HG02623 (cell line): ENCODE measurements around the gene TNFRSF12A.
"Not testable (repeated sequence)": the region's sequence is repeated elsewhere in the genome, so short reads cannot be mapped to it uniquely, and the experiment has no call there.

Experiments
- ATAC-seq: cut with Tn5 transposase; IDR thresholded peaks from one replicate; pipeline ENCODE4 v1.9.1; 2021; ENCODE audit warnings: moderate library complexity; ENCODE audit not compliant: unreplicated experiment

Gene TNFRSF12A

DNA sequence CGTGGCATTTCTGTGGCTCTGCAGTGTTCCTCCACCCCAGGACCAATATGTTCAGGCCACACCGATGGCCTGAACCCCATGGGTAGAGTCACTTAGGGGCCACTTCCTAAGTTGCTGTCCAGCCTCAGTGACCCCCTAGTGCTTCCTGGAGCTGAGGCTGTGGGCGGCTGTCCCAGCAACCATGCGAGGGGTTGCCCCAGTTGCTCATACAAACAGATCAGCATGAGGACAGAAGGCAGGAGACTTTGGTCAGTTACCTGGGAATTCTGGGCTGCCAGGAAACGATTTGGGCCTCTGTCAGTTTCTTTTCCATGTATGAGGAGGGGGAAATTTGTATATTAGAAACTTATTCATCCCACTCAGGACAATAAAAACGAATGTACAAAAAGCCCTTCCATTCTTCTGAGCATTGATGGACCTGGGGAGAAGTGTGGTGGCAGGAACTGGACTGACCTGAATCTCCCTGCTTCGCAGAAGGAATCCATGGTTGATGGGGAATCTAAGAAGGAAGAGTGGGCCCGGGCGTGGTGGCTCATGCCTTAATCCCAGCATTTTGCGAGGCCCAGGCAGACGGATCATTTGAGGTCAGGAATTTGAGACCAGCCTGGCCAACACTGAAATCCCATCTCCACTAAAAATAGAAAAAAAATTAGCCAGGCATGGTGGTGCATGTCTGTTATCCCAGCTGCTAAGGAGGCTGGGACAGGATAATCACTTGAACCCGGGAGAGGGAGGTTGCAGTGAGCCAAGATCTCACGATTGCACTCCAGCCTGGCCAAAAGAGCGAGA, 40.4 kb downstream of the TNFRSF12A start:
- ATAC-seq, result no peak

DNA sequence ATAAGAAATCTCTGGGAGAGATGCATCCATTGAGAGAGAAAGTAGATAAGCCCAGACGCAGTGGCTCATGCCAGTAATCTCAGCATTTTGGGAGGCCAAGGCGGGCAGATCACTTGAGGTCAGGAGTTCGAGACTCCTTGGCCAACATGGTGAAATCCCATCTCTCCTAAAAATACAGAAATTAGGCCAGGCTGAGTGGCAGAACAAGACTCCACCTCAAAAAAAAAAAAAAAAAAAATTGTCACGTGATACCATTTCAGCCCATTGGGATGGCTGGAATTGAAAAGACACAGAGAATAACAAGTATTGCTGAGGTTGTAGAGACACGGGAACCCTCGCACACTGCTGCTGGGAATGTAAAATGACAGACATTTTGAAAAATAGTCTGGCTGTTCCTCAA, 42.4 kb downstream of the TNFRSF12A start:
- no peak for ATAC-seq

DNA sequence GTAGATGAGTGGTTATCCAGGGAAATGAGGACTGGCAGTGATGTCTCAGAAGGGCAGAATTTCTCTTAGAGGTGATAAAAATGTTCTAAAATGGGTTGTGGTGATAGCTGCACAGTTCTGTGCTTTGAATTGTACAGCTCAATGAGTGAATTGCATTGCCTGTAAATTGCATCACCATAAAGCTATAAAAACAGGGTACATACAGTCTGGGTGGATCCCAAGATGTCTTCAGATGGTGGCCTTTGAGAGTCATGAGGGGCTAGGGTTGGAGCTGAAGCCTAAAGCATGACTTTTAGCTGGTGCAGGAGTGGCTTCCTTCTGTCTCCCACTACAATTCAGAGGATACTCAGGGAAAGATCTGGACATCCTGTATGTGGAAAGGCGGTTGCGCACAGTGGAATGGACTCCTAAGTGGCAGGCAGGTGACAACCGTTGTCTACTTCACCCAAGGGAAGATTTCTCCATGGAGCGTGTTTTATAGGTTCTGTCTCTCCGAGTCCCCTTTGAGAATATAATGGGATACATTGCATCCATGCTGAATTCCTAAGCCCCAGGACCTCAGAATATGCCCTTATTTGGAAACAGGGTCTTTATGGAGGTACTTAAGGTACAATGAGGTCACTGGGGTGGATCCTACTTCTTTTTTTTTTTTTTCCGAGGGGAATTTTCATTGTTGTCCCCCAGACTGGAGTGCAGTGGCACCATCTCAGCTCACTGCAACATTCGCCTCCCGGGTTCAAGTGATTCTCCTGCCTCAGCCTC, 43.6 kb downstream of the TNFRSF12A start:
- no peak for ATAC-seq

DNA sequence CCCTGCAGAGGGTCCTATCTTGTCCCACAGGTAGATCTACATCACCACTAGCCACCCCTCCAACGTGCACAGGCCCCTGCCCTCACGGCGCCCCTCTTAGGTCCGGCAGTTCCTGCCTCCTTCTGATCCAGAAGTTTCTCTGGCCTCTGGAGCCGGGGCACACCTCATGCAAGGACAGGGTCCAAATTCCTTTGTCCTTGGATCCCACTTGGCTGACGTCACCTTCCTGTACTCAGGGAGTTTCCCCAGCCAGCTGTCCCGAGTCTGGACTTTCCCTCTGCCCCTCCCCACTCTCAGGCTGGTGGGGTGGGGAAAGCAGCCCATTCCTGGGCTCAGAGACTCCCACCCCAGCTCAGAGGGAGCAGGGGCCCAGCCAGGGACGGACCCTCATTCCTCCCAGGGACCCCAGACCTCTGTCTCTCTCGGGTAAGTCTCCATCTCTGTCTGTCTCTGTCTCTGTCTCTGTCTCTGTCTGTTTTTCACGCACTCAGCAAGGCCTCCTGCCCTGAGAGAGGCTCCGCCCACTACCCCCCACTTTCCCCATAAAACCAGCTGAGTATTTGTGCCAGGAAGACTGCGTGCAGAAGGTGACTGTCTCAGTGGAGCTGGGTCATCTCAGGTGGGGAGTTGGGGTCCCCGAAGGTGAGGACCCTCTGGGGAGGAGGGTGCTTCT, 45.0 kb downstream of the TNFRSF12A start, which contains the start of gene IL32:
IL32 (plus strand) TSS at position 572 of the 673 bp plus-strand sequence. CDS start 172 bp downstream, outside the sequence.
- no peak for ATAC-seq

DNA sequence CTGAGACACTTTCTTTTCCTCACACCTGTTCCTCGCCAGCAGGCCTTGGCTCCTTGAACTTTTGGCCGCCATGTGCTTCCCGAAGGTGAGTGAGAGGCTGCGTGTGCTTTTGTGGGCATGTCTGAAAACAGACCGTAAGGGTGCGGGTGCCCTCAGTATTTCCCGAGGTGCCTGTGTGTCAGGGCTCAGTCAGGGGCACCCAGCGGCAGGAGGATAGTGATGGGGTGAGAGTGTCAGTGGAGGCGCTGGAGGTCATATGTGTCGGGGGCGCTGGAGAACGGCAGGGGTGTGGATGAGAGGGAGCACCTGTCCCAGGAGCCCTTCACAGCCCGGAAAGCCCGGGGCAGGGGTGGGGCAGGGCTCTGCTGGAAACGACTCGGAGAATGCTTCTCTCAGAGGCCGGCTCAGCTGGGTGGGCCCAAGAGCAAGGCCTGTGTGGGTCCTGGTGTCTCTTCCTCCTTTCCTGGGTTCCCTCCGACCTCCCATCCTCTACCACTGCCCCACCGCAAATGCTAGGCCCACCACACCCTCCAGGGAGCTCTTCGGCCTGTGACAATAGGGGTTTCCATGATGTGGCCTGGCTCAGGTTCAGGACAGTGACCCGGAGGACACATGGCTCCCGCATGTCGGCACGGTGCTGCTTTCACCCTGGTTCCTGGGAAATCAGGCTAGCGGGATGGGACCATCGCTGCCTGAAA, 45.7 kb downstream of the TNFRSF12A start:
- no peak for ATAC-seq

DNA sequence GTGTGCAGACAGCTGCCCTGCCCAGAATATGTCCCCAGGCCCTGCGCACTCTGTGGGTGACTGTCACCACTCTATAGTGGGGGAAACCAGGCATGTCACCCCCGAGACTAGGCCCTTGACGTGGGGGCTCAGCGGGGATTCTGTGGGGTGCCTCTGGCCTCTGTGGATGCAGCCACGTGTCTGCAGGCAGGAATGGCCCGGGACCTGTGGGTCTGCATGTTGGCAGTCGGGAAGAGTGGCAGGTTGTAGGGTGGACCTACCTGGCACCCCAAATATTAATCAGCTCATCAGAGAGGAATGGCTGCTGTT, 46.2 kb downstream of the TNFRSF12A start:
- no peak for ATAC-seq

DNA sequence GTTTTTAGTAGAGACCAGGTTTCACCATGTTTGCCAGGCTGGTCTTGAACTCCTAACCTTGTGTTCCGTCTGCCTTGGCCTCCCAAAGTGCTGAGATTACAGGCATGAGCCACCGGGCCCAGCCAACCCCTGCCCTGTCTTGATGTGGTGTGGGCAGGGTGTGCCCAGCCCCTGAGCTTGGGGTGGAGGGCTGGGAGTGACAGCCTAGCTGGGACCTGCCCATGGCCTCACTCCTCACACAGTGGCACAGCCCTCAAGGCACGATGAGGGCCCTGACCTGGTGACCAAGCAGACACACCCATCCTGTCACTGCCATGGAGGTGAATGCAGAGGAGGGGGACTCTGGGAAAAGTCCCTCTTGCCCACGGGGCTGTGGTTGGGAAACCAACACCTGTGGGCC, 48.3 kb downstream of the TNFRSF12A start:
- no peak for ATAC-seq

DNA sequence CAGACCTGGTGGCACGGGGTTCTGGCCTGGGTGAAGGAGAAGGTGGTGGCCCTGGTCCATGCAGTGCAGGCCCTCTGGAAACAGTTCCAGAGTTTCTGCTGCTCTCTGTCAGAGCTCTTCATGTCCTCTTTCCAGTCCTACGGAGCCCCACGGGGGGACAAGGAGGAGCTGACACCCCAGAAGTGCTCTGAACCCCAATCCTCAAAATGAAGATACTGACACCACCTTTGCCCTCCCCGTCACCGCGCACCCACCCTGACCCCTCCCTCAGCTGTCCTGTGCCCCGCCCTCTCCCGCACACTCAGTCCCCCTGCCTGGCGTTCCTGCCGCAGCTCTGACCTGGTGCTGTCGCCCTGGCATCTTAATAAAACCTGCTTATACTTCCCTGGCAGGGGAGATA, 49.0 kb downstream of the TNFRSF12A start:
- ATAC-seq, result not testable (repeated sequence)

DNA sequence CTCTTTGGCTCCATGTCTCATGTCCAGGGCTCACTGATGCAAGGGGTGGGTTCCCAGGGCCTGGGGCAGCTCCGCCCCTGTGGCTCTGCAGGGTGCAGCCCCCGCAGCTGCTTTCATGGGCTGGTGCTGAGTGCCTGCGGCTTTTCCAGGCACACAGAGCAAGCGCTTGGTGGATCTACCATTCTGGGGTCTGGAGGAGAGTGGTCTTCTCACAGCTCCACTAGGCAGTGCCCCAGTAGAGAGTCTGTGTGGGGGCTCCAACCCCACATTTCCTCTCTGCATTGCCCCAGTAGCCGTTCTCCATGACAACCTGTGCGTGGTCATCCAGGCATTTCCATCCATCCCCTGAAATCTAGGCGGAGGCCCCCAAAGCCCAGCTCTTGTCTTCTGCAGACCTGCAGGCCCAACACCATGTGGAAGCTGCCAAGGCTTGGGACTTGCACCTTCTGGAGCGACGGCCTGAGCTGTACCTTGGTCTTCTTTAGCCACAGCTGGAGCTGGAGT, 50.5 kb downstream of the TNFRSF12A start:
- no peak for ATAC-seq

DNA sequence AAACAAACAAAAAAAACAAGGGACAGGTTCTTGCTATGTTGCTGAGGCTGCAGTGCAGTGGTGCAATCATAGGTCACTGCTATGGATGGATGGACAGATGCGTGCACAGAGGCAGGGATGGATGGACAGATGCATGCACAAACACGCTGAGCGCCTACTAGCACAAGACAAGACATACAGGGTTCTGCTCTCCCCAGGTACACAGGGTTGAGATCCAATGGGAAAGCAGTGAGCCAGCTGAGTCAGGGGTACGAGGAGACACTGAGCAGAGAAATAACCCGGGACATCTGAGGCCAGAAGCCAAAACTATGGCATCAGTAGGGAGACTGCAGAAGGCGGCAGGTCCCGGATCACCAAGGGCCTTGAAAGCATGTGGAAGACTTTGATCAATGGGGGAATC, 51.5 kb downstream of the TNFRSF12A start:
- no peak for ATAC-seq
